GM13977 (cell line): ENCODE data around the gene AKAP13.
"Not testable (repeated sequence)": the region's sequence is repeated elsewhere in the genome, so short reads cannot be mapped to it uniquely, and the experiment has no call there.

Experiments
- DNase-seq: peaks from one replicate; pipeline ENCODE4 v3.0.0; 2012; ENCODE audit warnings: low spot score
- in situ Hi-C: fragments of 300-500 bp; cut with MboI; formaldehyde crosslinking; loops from one replicate; pipeline ENCODE4 v1.12.0; 2022; ENCODE audit warnings: low sequenced_read_pairs, low pct_unique_long_range_greater_than_20kb, mixed read lengths, inconsistent platforms; ENCODE audit not compliant: unreplicated experiment
- TF ChIP-seq, protein P1 (sequence below): IDR thresholded peaks from 2 replicates; pipeline ENCODE4 v1.5.1; 2012; ENCODE audit warnings: mild to moderate bottlenecking, control low read depth; ENCODE audit not compliant: insufficient read depth; ENCODE audit errors: extremely low read depth, missing control alignments

Gene AKAP13

DNA sequence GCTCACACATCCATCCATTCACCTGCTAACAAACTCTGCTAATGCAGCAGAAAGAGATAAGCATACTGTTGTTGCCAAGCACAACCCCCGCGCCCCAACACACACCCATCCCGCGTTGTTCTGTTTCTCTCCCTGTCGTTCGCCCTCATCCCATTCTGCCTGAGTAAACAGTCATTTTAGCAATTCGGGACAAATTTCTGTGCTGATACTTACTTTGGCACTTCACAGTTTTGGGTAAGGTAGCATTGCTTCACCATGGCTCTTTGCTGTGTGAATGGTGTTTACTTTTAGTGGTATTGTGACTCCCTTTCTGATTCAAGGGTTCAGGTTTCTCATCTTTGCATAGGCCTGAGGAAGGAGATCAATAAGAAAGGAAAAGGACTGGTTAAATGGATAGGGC is 149.7 kb downstream of the AKAP13 start:
- in situ Hi-C loops = no loop called here
- TF ChIP-seq, protein P1, sequence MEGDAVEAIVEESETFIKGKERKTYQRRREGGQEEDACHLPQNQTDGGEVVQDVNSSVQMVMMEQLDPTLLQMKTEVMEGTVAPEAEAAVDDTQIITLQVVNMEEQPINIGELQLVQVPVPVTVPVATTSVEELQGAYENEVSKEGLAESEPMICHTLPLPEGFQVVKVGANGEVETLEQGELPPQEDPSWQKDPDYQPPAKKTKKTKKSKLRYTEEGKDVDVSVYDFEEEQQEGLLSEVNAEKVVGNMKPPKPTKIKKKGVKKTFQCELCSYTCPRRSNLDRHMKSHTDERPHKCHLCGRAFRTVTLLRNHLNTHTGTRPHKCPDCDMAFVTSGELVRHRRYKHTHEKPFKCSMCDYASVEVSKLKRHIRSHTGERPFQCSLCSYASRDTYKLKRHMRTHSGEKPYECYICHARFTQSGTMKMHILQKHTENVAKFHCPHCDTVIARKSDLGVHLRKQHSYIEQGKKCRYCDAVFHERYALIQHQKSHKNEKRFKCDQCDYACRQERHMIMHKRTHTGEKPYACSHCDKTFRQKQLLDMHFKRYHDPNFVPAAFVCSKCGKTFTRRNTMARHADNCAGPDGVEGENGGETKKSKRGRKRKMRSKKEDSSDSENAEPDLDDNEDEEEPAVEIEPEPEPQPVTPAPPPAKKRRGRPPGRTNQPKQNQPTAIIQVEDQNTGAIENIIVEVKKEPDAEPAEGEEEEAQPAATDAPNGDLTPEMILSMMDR = no peak
- no peak for DNase-seq

GRCh38 chr15:85531083-85531482 is 150.7 kb downstream of the AKAP13 start:
- in situ Hi-C loops = no loop called here
- DNase-seq = no peak
- TF ChIP-seq, protein P1 = no peak

GRCh38 chr15:85532689-85533088 is 152.3 kb downstream of the AKAP13 start:
- in situ Hi-C loops = no loop called here
- no peak for DNase-seq
- TF ChIP-seq, protein P1 = no peak

- TF ChIP-seq, protein P1 = no peak
- no peak for DNase-seq
- in situ Hi-C loops = no loop called here
These were observed 153.6 kb downstream of the AKAP13 start for GRCh38 chr15:85534031-85534430.

DNA sequence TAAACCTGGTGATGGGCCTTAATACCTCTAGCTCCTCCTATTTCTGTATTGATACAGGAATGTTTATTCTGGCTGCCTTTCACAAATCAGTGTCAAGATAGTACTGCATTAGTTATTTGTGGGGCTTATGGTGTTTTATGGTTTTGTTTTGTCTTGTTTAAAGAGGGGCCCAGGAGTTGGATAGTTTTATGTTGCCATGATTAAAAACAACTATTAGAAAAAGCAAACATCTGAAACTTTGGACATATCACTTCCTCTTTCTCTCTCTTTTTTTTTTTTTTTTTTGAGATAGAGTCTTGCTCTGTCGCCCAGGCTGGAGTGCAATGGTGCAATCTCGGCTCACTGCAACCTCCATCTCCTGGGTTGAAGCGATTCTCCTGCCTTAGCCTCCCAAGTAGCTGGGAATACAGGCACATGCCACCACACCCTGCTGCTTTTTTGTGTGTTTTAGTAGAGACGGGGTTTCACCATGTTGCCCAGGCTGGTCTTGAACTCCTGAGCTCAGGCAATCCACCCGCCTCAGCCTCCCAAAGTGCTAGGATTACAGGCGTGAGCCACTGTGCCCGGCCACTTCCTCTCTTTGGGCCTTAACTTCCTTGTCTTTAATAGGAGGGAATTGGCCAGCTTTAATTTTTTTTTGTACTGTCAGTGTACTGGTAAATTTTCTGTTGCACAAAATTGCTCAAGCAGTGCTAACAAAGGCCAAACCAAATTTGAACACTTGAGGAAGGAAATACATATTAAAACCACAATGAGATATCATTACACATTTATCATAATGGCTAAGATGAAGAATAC is 155.3 kb downstream of the AKAP13 start:
- in situ Hi-C loops, DNase-seq: not testable (repeated sequence)

DNA sequence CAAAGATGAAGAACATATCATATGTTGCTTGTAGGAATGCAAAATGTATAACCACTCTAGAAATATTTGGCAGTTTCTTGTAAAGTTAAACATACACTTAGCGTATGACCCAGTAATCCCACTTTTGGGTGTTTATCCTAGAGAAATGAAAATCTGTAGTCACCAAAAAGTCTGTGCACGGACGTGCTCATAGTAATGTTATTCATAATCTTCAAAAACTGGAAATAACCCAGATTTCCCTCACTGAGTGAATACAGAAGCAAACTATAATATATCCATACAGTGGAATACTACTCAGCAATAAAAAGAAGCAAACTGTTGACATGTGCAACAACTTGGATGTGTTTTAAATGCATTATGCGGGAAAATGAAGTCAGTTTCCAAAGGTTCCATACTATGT is 155.9 kb downstream of the AKAP13 start:
- in situ Hi-C loops = no loop called here
- TF ChIP-seq, protein P1 = no peak
- no peak for DNase-seq

GRCh38 chr15:85539491-85539890 is 159.1 kb downstream of the AKAP13 start:
- in situ Hi-C loops = no loop called here
- DNase-seq = no peak
- TF ChIP-seq, protein P1 = no peak
